Measurements from ENCODE around the gene IFNGR1. TPM values are rescaled to one million over a fixed set of nuclear protein-coding genes. Genes with fewer than 3 reads are reported as not detected.

Gene IFNGR1
- total RNA-seq, 4 donors from 2014 or later = 104 to 261 (median 147) TPM

GRCh38 chr6:137229075-137229759, 10.0 kb upstream of the IFNGR1 start:
- ATAC-seq (ENCODE audit: low FRiP score) = no peak
- no peak for DNase-seq (ENCODE audit: low spot score)

GRCh38 chr6:137227871-137228302, 8.7 kb upstream of the IFNGR1 start:
- DNase-seq (ENCODE audit: low spot score) (no peak), ATAC-seq (ENCODE audit: low FRiP score) (no peak)
- TF ChIP-seq, protein P1, sequence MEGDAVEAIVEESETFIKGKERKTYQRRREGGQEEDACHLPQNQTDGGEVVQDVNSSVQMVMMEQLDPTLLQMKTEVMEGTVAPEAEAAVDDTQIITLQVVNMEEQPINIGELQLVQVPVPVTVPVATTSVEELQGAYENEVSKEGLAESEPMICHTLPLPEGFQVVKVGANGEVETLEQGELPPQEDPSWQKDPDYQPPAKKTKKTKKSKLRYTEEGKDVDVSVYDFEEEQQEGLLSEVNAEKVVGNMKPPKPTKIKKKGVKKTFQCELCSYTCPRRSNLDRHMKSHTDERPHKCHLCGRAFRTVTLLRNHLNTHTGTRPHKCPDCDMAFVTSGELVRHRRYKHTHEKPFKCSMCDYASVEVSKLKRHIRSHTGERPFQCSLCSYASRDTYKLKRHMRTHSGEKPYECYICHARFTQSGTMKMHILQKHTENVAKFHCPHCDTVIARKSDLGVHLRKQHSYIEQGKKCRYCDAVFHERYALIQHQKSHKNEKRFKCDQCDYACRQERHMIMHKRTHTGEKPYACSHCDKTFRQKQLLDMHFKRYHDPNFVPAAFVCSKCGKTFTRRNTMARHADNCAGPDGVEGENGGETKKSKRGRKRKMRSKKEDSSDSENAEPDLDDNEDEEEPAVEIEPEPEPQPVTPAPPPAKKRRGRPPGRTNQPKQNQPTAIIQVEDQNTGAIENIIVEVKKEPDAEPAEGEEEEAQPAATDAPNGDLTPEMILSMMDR (IDR thresholded peaks at IDR 0.05) = no peak

More at GRCh38 chr6:137229075-137229759, 10.0 kb upstream of the IFNGR1 start:
- TF ChIP-seq, protein P1 (IDR thresholded peaks at IDR 0.05) = no peak

- DNase-seq (ENCODE audit: low spot score) = no peak
- ATAC-seq (ENCODE audit: low FRiP score) = no peak
- TF ChIP-seq, protein P1 (IDR thresholded peaks at IDR 0.05) = no peak
These were observed 7.5 kb upstream of the IFNGR1 start for GRCh38 chr6:137226697-137227096.

GRCh38 chr6:137224799-137225198, 5.6 kb upstream of the IFNGR1 start:
- ATAC-seq (ENCODE audit: low FRiP score) = no peak
- DNase-seq (ENCODE audit: low spot score) = no peak
- TF ChIP-seq, protein P1 (IDR thresholded peaks at IDR 0.05) = no peak

GRCh38 chr6:137223370-137224131, 4.4 kb upstream of the IFNGR1 start:
- ATAC-seq (ENCODE audit: low FRiP score) (no peak), DNase-seq (ENCODE audit: low spot score) (no peak)
- TF ChIP-seq, protein P1 (IDR thresholded peaks at IDR 0.05) = no peak

DNA sequence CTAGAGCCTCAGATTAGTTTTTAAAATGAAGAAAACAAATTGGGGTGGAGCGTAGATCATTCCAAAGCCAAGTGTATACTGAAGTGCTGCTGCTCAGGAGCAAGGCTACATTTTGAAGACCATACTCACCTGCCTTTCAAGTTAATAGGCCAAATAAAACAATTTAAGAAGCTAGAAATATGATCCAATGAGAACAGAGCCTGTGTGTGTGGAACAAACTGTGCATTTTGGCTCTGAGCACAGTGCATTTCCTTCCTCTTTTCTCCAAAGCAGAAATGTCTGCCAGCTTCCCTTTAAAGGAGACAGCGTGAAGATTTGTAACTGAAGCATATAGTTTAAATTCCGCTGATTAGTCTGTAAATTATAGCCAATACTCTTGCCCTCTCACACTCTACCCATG, 3.2 kb upstream of the IFNGR1 start:
- no peak for ATAC-seq (ENCODE audit: low FRiP score)
- TF ChIP-seq, protein P1 (IDR thresholded peaks at IDR 0.05) = no peak
- no peak for DNase-seq (ENCODE audit: low spot score)

Data from omental fat pad (tissue), 4 donors.